HG03439 (cell line): ENCODE measurements around the gene MARK4.
"Not testable (repeated sequence)": the region's sequence is repeated elsewhere in the genome, so short reads cannot be mapped to it uniquely, and the experiment has no call there.

Experiments
- ATAC-seq: cut with Tn5 transposase; IDR thresholded peaks from one replicate; pipeline ENCODE4 v1.9.1; 2021; ENCODE audit warnings: mild to moderate bottlenecking, moderate library complexity; ENCODE audit not compliant: unreplicated experiment

The MARK4 gene

DNA sequence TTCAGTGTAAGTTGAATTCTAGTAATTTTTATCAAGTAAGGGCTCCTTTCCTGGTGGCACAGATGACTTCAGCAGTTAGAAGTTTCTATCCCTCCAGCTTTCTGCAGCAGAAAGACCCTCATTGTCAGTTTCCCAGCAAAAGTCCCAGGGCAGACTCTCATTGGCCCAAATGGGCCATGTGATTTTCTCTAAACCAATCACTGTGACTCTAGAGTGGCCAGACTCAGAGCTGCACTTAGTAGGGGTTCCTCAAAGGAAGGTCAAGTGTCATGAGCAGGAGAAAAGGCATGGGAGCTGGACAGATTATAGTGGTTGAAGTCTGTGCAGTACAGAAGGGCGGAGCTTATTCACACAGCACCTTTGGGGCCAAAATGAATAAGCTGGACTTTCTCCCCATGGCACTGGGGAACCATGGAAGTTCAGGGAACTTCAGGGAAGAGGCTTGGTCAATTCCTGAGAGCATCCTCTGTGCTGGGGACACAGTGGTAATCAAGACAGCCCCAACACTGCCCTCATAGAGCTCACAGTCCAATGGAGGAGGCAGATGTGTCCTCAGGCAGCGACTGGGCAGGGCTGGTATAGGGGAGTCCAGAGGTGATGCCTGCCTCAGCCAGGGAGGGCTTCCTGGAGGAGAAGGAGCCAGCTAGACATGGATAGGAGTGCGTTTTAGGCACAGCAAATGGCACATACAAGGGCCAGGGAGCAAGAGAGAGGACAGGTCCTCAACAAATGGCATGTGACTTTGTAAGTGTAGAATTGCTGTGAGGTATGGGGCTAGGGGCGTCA lies 53.3 kb downstream of the MARK4 start:
- no peak for ATAC-seq

DNA sequence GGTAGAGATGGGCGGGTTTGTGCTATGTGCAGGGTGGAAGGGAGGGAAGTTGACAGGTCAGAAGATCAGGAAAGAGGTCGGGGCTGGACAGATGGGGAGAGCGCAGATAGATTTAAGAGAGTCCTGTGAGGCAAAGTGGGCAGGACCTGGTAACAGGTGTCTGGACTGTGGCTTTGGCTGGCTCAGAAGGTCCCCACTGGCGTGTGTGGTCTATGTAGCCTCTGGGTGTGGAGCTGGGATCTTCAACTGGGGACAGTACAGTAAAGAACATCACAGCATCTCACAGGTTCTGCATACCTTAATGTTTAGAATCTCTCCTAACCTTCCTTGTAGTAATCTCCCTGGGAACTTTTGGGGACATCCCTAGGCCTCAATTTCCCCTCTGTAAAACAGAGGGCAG lies 53.9 kb downstream of the MARK4 start:
- no peak for ATAC-seq

DNA sequence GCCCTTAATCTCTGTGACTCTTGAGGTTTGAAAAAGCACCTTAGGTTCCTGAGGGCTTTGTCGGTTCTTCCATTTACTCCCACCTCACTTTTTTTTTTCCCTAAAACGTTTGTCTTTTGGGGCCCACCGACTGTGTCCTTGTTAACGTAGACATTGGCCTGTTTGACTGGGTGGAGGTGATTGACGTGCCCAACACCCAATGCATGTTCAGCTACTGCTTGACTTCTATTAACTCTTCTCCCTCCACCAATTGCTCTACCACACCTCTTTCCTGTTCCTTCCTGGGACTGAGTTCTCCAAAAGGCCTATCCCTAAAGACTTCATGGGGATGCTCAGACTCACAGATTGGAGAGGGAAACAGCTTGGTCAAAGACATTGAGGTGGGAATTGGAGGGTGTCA lies 54.4 kb downstream of the MARK4 start:
- no peak for ATAC-seq

DNA sequence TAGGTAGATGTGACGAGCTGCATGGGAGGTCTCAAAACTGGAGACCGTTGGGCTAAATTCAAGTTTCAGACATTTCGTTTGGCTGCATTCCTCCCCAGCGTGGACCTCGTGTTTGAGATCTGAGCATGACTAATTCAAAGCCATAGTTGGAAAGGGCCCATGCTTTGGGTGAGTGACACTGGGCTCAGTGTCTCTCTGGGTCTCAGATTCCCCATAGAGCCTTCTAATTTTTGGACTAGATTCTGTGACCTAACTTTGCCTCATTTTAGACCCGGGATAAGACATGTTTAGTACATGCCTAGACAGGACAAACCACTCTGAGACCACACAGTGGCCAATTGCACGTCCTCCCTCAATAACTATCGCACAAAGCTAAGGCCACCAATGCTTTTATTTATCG lies 55.0 kb downstream of the MARK4 start:
- ATAC-seq, result no peak

DNA sequence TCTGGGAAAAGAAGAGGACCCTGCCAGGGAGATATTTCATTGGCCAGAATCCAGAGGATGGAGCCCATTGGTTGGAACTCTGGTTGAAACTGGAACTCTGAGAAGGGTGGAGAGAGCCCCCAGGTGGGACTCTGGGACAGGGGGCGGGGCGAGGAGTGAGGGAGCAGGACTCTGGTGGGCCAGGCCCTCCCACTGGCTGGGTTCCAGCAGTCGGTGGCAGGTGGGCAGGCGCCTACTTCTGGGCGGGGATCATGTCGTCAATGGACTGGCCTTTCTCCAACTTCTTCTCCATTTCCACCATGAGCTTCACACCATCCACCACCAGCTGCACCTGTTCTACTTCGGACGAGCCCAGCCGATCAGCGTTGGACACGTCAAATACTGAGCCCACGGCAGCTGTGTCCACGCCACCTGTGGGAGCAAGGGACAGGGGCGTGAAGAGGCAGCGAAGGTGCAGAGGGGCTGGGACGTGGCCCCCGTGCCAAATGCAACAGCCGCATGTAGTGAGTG lies 55.5 kb downstream of the MARK4 start:
- ATAC-seq, result no peak

DNA sequence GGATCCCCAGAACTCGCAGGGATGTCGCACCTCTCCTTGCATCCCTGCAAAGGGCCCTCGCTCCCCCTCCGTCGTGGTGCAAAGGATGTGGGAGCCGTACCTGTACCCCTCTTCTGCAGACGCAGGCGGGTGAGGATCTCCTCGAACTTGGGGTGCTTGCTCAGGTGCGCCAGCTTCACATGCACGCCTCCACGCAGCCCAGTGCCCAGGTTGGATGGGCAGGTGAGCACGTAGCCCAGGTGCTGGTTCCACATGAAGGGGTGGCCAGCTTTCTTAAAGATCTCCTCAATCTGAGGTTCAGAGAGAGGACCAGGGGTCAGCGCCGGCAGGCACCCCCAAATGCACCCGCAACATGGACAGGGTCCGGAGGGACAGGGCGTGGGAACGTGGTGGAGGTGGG lies 56.3 kb downstream of the MARK4 start:
- no peak for ATAC-seq

DNA sequence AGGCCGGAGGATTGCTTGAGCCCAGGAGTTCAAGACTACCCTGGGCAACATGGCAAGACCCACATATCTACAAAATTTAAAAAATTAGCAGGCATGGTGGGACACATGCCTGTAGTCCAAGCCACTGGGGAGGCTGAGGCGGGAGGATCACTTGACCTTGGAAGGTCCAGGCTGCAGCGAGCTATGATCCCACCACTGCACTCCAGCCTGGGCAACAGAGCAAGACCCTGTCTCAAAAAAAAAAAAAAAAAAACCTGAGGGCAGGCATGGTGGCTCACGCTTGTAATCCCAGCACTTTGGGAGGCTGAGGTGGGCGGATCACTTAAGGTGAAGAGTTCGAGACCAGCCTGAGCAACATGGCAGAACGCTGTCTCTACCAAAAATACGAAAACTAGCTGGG lies 58.3 kb downstream of the MARK4 start:
- not testable (repeated sequence) for ATAC-seq

DNA sequence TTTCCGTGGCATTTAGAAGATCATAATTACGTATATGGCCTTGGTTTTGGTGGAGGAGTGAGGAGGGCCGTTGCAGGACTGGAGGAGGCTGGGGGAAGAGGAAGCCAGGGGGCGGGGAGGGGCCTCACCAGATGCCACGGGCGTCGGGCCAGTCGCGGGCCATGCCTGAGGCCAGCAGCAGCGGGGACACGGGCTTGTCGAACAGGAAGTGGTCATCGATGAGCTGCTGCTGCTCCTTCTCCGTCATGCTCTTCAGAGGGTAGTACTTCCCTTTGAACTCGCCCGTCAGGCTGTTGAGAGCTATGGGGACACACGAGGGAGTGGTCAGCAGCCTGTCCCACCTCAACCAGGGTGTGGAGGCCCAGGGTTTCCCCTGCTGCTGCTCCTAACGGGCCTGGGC lies 60.5 kb downstream of the MARK4 start:
- ATAC-seq, result no peak

DNA sequence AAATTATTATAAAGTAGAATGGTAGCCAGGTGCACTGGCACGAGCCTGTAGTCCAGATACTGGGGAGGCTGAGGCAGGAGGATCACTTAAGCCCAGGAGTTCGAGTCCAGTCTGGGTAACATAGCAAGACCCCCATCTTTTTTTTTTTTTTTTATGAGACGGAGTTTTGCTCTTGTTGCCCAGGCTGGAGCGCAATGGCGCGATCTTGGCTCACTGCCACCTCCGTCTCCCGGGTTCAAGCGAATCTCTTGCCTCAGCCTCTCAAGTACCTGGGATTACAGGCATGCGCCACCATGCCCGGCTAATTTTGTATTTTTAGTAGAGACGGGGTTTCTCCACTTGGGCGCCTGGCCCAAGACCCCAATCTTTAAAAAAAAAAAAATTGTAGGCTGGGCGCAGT lies 61.2 kb downstream of the MARK4 start:
- not testable (repeated sequence) for ATAC-seq

DNA sequence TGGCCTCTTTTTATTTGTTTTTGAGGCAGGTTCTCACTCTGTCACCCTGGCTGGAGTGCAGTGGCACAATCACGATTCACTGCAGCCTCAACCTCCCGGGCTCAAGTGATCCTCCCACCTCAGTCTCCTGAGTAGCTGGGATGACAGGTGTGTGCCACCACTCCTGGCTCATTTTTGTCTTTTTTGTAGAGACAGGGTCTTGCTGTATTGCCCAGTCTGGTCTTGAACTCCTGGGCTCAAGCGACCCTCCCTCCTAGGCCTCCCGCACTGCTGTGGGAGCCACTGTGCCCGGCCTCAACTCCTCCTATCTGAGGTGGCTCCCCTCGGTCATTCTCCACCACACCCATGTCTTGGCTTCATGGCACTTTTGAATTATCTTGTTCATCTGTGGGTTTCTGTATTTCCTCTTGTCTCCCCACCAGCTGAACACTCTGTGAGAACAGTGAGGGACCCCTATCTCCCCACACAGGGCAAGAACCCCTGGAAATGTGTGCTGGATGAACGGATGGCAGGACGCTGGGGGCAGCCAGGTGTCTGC lies 63.7 kb downstream of the MARK4 start:
- ATAC-seq, result no peak

DNA sequence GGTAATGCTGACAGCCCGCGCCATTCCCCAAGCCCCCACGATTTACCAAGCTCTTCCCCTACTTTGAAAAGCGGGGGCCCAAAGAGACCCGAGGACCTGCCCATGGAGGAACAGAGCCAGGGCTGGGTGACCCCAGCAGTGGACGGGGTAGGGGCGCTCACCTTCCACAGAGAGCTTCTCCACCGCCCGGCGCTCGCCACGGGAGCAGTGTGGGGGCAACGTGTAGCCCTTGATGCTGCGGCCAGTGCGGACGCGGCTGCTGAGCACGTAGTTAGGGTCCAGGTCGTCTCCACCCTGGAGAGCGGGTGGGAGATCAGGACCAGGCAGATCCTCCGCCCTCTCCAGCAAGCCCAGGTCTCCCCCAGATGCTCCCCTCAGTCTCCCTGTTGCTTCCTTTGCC lies 64.2 kb downstream of the MARK4 start:
- no peak for ATAC-seq

DNA sequence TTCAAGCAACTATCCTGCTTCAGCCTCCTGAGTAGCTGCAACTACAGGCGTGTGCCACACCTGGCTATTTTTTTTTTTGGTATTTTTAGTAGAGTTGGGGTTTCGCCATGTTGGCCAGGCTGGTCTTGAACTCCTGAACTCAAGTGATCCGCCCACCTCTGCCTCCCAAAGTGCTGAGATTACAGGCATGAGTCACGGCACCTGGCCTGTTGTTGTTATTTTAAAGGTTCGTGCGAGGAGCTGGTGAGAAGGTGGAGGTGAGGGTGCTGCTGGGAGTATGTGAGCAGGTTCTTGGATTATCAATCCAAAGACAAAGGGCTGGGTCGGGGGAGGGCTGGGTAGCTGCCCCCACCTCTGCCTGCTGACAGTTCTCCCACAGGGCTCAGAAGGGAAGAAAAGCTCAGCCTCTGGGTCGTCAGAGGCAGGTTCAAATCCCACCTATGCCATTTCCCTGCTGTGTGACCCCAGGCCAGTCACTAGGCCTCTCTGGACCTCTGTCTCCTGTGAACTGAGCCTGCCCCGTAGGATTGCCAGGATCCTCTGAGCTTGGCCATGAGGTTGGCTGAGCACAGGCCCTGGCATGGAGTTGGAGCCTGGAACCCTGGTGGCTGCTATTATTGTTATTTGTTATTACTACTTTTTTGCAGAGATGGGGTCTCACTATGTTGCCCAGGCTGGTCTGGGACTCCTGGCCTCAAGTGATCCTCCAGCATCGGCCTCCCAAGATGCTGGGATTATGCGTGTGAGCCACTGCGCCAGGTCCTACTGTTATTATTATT lies 70.1 kb downstream of the MARK4 start:
- no peak for ATAC-seq

DNA sequence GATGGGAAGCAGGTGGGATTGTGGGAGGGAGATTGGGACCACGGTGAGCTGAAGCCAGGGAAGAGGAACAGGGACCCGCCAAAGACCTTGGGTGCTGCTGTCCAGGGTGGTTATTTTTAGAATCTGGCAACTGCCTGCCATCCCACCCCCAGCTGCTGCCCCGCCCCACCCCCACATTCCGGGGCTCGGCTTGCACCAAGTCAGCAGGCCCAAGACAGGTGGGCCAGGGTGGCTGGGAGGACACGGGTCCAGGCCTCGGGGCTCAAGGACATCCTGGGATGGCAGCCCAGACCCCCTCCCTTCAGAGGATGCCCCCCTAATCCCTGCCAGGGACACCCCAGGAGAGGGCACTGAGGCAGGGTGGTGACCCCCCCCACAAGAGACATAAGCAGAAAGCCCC lies 70.8 kb downstream of the MARK4 start:
- ATAC-seq, result no peak

DNA sequence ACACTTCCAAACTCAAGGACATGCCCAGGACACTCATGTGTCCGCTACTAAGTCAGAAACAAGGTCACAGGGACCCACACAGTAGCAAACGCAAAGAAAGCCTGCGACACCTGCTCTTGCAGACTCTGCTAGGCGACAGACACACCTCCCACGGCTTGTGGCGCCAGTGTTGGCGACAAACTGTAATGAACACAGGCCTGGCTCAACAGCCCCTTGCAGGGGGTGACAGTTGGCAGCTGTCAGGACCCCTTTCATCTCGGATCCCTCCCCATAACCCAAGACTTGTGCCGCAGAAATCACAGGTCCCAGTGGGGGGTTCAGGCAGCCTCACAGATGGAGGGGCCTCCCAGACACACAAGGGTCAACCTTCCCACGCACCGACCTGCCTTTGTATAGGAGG lies 71.2 kb downstream of the MARK4 start:
- no peak for ATAC-seq

DNA sequence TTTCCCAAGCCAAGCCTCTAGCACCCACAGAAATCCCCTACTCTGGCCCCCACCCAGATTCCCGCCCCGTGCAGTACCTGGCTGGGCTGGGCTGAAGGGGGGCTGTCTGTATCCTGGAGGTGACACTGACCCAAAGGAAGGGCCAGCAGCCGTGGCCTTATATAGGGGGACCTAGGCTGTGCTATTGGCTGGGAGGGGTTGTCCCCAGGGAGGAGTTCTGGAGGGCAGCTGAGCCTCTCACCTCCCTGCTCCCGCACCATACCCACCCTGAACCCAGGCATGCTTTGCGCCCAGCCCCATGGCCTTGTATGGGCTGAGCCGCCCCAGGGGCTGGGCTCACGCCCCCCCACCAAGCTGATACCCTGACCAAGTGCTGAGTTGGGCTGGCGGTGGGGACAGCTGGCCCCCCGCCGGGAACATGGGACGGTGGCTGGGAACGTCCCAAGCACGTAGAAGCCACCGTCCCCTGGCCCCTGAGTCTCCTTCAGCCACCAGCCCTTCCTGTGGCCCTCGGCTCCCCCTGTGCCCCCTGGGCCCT lies 71.7 kb downstream of the MARK4 start, which contains the start of gene CKM:
Gene CKM (minus strand): TSS at position 132 of the 538 bp plus-strand sequence. CDS start 3,162 bp downstream, outside the sequence.
- ATAC-seq, result no peak

DNA sequence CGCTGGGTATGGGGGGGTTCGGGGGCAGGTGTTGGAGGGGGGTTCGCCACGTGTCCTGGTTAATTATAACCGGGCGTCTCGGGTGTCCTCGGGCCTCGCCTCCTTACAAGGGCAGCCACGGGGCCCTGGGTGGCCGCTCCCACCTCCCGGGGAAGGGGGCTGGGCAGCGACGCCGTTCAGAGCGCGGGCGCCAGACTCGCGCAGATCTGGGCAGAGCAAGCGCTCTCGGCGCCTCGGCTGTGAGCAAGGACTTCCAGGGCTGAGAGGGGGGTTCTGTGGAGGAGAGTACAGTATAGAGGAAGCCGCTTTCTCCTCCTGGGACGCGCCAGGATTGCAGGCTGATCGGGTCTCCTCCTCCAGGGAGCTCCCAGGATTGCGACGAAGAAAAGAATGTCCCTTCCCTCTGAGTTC lies 72.6 kb downstream of the MARK4 start:
- no peak for ATAC-seq

DNA sequence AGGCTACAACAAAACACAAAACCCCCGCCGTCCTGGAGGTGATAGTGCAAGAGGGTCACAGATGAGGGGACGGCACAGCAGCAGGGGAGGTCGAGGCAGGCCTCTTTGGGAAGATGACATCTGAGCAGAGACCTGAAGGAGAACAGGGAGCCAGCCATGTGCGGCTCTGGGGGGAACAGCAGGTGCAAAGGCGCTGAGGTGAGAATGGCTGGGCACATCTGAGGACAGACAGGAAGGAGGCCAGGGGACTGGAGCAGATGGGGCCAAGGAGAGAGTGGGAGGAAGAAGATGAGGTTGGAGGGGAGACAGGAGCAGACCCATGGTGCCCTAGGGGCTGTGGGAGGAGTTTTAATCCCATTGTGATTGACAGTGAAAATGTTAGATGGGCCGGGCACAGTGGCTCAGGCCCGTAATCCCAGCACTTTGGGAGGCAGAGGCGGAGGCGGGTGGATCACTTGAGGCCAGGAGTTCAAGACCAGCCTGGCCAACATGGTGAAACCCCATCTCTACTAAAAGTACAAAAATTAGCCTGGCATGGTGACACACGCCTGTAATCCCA lies 73.4 kb downstream of the MARK4 start:
- ATAC-seq, result no peak

DNA sequence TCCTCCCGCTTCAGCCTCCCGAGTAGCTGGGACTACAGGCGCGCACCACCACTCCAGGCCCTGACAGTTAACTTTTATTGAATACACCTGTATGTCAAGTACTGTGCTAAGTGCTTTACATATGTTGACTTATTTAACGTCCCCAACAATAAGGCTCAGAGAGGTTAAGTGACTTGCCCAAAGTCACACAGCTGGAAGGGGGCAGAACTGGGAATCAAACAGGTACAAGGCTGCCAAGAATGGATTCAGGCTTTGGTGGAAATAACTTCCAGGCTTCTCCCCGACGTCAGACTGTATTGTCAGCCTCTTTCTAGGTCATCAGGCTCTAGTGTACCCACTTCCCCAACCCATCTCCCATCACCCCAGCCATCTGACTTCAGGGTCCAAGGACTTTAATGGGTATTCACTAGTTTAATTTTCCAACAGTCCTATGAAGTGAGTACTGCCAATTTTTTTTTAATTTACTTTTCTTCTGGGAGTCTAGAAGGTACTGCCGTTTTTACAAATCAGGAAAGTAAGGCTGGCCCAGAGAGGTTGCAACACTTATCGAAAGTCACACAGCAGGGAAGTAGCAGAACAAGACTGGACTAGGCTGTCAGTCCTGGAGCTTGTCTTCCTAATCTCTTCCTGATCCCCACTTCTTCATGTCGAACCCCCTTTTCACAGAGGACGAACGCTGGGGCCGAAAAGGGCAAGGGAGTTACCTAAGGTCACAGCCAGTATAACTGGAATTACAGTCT lies 76.5 kb downstream of the MARK4 start:
- ATAC-seq, result no peak

DNA sequence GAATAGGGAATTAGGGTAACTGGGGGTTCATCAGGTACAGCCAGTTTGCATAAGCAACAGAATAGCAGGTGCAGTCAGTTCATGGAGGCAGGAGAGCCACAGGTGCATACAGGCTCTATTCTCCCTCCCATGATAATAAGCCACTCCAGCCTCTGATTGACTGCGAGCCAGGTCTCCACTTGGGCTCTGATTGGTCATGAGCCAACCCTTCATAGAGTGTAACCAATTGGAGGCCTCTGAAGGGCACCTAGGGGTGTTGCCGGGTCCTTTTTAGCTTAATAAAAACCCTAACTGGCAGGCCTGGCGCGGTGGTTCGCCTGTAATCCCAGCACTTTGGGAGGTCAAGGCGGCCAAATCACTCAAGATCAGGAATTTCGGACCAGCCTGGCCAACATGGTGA lies 80.3 kb downstream of the MARK4 start:
- ATAC-seq, result no peak

DNA sequence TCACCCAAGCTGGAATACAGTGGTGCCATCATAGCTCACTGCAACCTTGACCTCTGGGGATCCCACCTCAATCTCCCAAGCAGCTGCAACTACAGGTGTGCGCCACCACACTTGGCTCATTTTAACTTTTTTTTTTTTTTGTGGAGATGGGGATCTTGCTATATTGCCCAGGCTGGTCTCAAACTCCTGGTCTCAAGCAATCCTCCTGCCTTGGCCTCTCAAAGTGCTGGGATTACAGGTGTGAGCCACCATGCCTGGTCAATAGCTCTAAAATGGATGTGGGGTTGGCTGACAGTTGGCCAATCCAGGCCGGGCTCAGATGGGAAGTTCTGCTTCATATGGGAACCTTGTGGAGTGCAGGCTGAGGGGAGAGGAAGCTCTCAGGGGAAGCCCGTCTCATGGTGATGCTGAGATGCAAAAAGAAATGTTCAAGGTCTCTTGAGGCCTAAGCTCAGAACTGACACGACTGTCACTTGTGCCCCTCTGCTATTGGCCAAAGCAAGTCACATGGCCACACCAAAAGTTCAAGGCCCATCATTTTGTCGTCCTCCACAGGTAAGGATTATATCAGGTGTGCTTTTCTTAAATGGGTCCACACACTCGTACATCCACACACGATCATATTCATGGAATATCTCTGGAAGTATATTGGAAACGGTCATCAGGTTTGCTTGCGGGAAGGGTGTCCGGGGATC lies 82.7 kb downstream of the MARK4 start:
- no peak for ATAC-seq
